Right lung (tissue), 5 donors: ENCODE data around the gene PKMYT1. TPM values are rescaled to one million over a fixed set of nuclear protein-coding genes. Genes with fewer than 3 reads are reported as not detected.
"Not testable (repeated sequence)": the region's sequence is repeated elsewhere in the genome, so short reads cannot be mapped to it uniquely, and the experiment has no call there.

Experiments
- DNase-seq, 2 donors: peaks; one replicate each; pipeline ENCODE4 v3.0.0-alpha.2; 2013
- polyA plus RNA-seq, 5 donors: library from polyadenylated mRNA; unstranded; fragments of 120-200 nt; gene quantifications; one replicate each; pipeline versions ENCODE4 v1.2.1 to v1.2.3, GENCODE V29; 2013; ENCODE audit warnings: inconsistent platforms in 1 of 5, low replicate concordance in 1 of 5; ENCODE audit not compliant: insufficient read length in 5 of 5, insufficient read depth in 1 of 5

Gene PKMYT1
- polyA plus RNA-seq, 5 donors, result 14.5 to 22.9 (median 15.4) TPM

DNA sequence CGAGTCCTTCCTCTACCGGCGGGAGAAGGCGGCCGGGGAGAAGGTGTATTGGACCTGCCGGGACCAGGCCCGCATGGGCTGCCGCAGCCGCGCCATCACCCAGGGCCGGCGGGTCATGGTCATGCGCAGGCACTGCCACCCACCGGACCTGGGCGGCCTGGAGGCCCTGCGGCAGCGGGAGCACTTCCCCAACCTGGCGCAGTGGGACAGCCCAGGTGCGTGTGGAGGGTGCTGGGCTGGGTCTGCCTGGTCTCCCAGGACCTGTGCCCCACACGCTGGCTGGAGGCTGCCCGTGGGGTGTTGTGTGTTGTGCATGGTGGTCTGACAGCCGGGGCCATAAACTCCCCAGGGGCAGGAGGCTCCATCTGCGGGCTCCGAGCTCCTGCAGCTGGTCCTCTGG, 43.1 kb downstream of the PKMYT1 start:
- DNase-seq, result no peak

DNA sequence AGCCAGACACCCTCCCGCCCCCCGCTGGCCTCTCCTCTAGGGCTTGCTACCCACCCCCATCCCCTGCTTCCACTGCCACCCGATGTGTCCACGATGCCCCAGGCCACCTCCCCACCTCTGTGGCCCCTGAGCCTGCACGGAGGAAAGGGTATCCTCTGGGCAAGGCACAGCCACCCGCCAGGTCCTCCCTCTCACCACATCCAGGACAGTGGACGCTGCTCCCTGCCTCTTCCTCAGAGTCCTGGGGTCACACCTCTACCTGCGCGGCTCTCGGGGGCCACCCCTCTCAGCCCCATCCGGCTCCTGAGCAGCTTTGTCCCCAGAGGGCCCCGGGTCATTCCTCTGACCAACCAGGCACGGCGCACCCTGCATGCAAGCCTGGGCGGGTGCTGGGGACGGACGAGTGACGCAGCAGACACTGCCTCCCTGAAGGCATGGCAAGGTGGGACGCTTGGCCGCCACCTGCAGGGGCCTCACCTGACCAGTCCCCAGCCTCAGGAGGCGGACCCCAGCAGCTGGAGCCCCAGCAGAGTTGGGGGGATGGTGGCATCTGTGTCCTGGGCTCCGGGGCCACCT, 43.7 kb downstream of the PKMYT1 start:
- no peak for DNase-seq

GRCh38 chr16:2934450-2934849, 45.8 kb downstream of the PKMYT1 start:
- DNase-seq, result no peak

DNA sequence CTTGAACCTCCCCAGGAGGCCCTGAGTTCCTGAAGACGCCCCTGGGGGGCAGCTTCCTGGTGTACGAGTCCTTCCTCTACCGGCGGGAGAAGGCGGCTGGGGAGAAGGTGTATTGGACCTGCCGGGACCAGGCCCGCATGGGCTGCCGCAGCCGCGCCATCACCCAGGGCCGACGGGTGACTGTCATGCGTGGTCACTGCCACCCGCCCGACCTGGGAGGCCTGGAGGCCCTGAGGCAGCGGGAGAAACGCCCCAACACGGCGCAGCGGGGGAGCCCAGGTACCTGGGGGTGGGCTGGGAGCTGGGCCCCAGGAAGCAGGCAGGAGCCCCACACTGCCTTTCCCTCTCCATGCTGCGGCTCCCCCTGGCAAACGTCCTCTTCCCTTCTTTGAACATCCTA, 46.5 kb downstream of the PKMYT1 start:
- no peak for DNase-seq

GRCh38 chr16:2933136-2933535, 47.1 kb downstream of the PKMYT1 start:
- DNase-seq, result no peak

- DNase-seq, result not testable (repeated sequence)
These were observed 48.9 kb downstream of the PKMYT1 start for GRCh38 chr16:2931231-2931914.

GRCh38 chr16:2930236-2930635, 50.0 kb downstream of the PKMYT1 start:
- no peak for DNase-seq

DNA sequence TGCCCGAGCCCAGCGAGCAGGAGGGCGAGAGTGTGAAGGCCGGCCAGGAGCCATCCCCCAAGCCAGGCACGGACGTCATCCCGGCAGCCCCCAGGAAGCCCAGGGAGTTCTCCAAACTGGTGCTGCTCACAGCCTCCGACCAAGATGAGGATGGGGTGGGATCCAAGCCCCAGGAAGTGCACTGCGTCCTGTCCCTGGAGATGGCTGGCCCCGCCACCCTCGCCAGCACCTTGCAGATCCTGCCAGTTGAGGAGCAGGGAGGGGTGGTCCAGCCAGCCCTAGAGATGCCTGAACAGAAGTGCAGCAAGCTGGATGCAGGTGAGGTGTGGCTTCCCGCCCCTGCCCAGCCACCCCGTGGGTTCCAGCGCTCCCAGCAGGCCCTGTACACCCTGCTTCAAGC, 50.6 kb downstream of the PKMYT1 start:
- no peak for DNase-seq

DNA sequence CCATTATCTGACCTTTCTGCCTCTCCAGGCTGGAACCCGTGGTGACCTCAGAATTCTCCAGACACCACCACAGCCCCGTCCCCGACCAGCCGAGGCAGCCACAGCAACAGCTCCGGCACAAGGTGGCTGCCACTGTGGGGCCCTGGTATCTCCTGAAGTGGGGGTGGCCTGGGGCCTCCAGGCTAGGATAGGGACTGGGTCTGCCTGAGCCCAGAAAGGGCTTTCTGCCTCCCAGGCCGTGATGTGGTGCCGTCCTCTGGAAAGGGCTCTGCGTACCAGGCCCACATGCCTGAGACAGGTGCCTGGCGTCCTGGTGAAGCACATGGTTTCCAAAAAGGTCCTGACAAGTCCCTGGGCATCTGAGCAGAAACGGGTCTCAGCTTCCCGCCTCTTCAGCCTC, 51.5 kb downstream of the PKMYT1 start:
- DNase-seq, result no peak

GRCh38 chr16:2928151-2928550, 52.1 kb downstream of the PKMYT1 start:
- not testable (repeated sequence) for DNase-seq

DNA sequence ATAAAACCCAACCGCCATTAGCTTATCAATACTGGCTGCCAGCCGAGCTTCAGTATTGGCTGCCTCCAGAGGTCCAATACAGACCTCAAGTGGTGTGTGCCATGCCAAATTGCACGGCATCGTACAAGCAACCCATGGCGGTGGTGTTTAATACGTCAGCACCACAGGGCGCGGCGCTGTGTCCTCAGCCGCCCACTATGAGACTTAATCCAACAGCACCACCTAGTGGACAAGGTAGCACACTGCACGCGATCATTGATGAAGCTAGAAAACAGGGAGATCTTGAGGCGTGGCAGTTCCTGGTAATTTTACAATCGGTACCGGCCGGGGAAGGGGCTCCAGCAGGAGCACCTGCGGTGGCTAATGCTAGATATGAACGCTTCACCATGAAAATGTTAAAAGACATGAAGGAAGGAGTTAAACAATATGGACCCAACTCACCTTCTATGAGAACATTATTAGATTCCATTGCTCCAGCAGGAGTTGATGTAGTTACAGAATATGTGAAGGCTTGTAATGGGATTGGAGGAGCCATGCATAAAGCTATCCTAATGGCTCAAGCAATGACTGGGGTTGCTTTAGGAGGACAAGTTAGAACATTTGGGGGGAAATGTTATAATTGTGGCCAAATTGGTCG, 53.1 kb downstream of the PKMYT1 start:
- DNase-seq, result peak; percentile 72 to 76

DNA sequence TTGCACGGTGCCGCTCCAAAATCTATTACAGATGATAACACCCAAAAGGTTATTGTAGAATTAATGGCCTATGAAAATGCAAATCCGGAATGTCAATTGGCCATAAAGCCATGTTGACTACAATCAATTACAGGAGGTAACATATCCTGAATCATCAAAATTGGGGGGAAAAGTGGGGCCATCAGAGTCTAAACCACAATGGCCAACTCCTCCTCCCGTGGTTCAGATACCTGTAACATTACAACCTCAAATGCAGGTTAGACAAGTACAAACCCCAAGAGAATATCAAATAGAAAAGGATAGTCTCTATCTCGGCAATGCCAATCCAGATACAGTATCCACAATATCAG, 53.6 kb downstream of the PKMYT1 start:
- no peak for DNase-seq

GRCh38 chr16:2925951-2926649, 54.1 kb downstream of the PKMYT1 start:
- DNase-seq, result no peak

DNA sequence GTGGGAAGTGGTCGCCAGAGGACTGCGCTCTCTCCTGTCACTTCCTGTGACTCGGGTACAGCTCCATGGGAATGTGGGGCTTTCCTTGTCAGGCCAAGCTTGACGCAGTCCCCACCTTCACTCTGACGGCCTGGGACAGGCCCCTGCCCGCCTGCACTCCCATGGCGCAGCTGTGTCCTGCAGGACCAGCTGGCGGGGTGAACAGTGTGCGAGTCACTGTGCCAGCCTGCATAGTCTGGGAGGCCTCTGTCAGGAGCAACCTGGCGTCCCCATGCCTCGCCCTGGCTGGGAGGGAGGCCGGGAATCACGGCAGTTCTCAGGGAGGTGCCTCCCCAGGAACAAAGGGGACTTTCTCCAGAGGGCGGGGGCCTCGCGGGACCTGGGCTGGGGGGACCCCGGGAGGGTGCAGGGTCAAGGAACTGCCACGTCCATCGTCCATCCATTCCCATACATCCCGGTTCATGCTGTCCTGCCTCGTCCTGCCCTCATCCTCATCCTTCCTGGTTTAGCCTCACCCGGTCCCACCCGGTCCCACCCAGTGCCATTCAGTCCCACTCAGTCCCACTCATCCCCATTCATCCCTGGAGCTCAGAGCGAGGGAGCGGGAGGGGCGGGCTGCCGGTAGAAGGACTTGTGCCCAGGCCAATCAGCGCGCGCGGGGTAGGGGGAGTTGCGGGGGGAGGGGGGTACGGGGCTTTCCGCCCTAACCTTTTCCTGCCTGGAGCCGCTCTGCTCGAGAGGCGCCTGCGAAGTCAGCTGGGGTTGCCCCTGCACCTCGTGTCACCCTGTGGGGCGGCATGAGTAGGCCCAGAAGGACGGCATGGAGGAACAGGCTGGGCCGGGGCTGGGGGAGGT, 55.1 kb downstream of the PKMYT1 start:
- DNase-seq, result no peak

- peak in 1 of 2 donors; percentile 41 for DNase-seq
These were observed 56.8 kb downstream of the PKMYT1 start for GRCh38 chr16:2923481-2923880.

Other genes starting within 250 kb of the PKMYT1 start
- gene SRRM2, start 227.8 kb downstream of the PKMYT1 start, polyA plus RNA-seq, result 100 to 1,000 TPM; 524 to 630 (median 557) TPM
- 100 to 1,000 TPM; 133 to 296 (median 161) TPM for gene ELOB, start 203.2 kb downstream of the PKMYT1 start, polyA plus RNA-seq
- under 1 TPM; 0.18 to 0.46 (median 0.22) TPM for gene PRSS33, start 192.9 kb downstream of the PKMYT1 start, polyA plus RNA-seq
- not detected for gene PRSS41, start 182.0 kb downstream of the PKMYT1 start, polyA plus RNA-seq
- under 1 TPM in 3 of 5 donors, not detected in 2; 0.14 to 0.67 (median 0.23) TPM for gene PRSS21, start 163.2 kb downstream of the PKMYT1 start, polyA plus RNA-seq
- gene ZG16B, start 150.1 kb downstream of the PKMYT1 start, polyA plus RNA-seq, result under 1 TPM; 0.49 to 0.76 (median 0.59) TPM
- gene PRSS22, start 122.3 kb downstream of the PKMYT1 start, polyA plus RNA-seq, result 10 to 100 TPM; 10.1 to 18.0 (median 15.8) TPM
- 10 to 100 TPM; 14.0 to 34.9 (median 19.8) TPM for gene FLYWCH2, start 97.2 kb downstream of the PKMYT1 start, polyA plus RNA-seq
- 10 to 100 TPM; 14.7 to 41.5 (median 20.0) TPM for gene FLYWCH1, start 68.5 kb downstream of the PKMYT1 start, polyA plus RNA-seq
- gene KREMEN2, start 16.2 kb downstream of the PKMYT1 start, polyA plus RNA-seq, result under 1 TPM; 0.16 to 0.87 (median 0.26) TPM
- 10 to 100 TPM; 12.0 to 18.5 (median 13.2) TPM for gene PAQR4, start 11.1 kb downstream of the PKMYT1 start, polyA plus RNA-seq
- 1 to 10 TPM; 4.0 to 7.3 (median 6.3) TPM for gene CLDN9, start 32.5 kb upstream of the PKMYT1 start, polyA plus RNA-seq
- gene CLDN6, start 37.7 kb upstream of the PKMYT1 start, polyA plus RNA-seq, result 100 to 1,000 TPM in 4 of 5 donors, 10 to 100 TPM in 1; 86.3 to 124 (median 118) TPM
- gene TNFRSF12A, start 39.9 kb upstream of the PKMYT1 start, polyA plus RNA-seq, result 1 to 10 TPM; 2.7 to 6.8 (median 3.6) TPM
- gene HCFC1R1, start 43.5 kb upstream of the PKMYT1 start, polyA plus RNA-seq, result 10 to 100 TPM; 26.6 to 45.7 (median 34.8) TPM
- 10 to 100 TPM; 20.0 to 37.5 (median 27.2) TPM for gene THOC6, start 43.6 kb upstream of the PKMYT1 start, polyA plus RNA-seq
- gene BICDL2, start 56.5 kb upstream of the PKMYT1 start, polyA plus RNA-seq, result 1 to 10 TPM; 2.2 to 5.1 (median 2.6) TPM
- 1 to 10 TPM; 1.4 to 3.4 (median 2.1) TPM for gene MMP25, start 66.1 kb upstream of the PKMYT1 start, polyA plus RNA-seq
- gene IL32, start 85.2 kb upstream of the PKMYT1 start, polyA plus RNA-seq, result 100 to 1,000 TPM in 1 of 5 donors, 10 to 100 TPM in 4; 39.7 to 103 (median 61.6) TPM
- under 1 TPM in 2 of 5 donors, not detected in 3; 0.09 to 0.12 TPM for gene ZSCAN10, start 118.8 kb upstream of the PKMYT1 start, polyA plus RNA-seq
- 10 to 100 TPM; 12.6 to 20.4 (median 14.8) TPM for gene ZNF205, start 132.1 kb upstream of the PKMYT1 start, polyA plus RNA-seq
- gene ZNF213, start 154.6 kb upstream of the PKMYT1 start, polyA plus RNA-seq, result 10 to 100 TPM; 10.5 to 18.5 (median 14.7) TPM
- not detected for gene OR1F1, start 207.8 kb upstream of the PKMYT1 start, polyA plus RNA-seq